Fibroblast of skin of scalp (primary cell): ENCODE data around the gene EFNA4.
"Not testable (repeated sequence)": the region's sequence is repeated elsewhere in the genome, so short reads cannot be mapped to it uniquely, and the experiment has no call there.

Experiments used
- DNase-seq: peaks from one replicate; pipeline ENCODE4 v3.0.0-alpha.2; 2013

Gene EFNA4

GRCh38 chr1:155091071-155092051, 27.8 kb downstream of the EFNA4 start:
- DNase-seq: peak; percentile 70

GRCh38 chr1:155092131-155092530, 28.6 kb downstream of the EFNA4 start:
- no peak for DNase-seq

GRCh38 chr1:155092641-155093040, 29.1 kb downstream of the EFNA4 start:
- no peak for DNase-seq

GRCh38 chr1:155093911-155094621, 30.5 kb downstream of the EFNA4 start:
- peak; percentile 46 for DNase-seq

GRCh38 chr1:155094622-155094948, 31.0 kb downstream of the EFNA4 start:
- no peak for DNase-seq

GRCh38 chr1:155099331-155099730, 35.8 kb downstream of the EFNA4 start:
- no peak for DNase-seq

- DNase-seq: no peak
Observed at GRCh38 chr1:155103325-155103724, 39.8 kb downstream of the EFNA4 start.

GRCh38 chr1:155104605-155105534, 41.3 kb downstream of the EFNA4 start:
- DNase-seq: no peak

- no peak for DNase-seq
Observed at GRCh38 chr1:155105604-155106011, 42.1 kb downstream of the EFNA4 start.

GRCh38 chr1:155106862-155107261, 43.3 kb downstream of the EFNA4 start:
- DNase-seq: no peak

GRCh38 chr1:155107309-155108264, 44.0 kb downstream of the EFNA4 start:
- DNase-seq: no peak

- DNase-seq: no peak
Observed at GRCh38 chr1:155108296-155108695, 44.8 kb downstream of the EFNA4 start.

GRCh38 chr1:155110381-155110780, 46.8 kb downstream of the EFNA4 start:
- DNase-seq: no peak

- no peak for DNase-seq
Observed at GRCh38 chr1:155110826-155111225, 47.3 kb downstream of the EFNA4 start.

- DNase-seq: no peak
Observed at GRCh38 chr1:155113450-155113980, 50.0 kb downstream of the EFNA4 start.

GRCh38 chr1:155116113-155116764, 52.7 kb downstream of the EFNA4 start:
- no peak for DNase-seq

- DNase-seq: no peak
Observed at GRCh38 chr1:155117610-155118009, 54.1 kb downstream of the EFNA4 start.

- DNase-seq: not testable (repeated sequence)
Observed at GRCh38 chr1:155118090-155118489, 54.5 kb downstream of the EFNA4 start.
